ENCODE data around the gene GVQW3. TPM values are rescaled to one million over a fixed set of nuclear protein-coding genes. Genes with fewer than 3 reads are reported as not detected.
"Not testable (repeated sequence)": the region's sequence is repeated elsewhere in the genome, so short reads cannot be mapped to it uniquely, and the experiment has no call there.

The GVQW3 gene
- total and polyA plus RNA-seq, 2 of the 8 experiments (the other 6 are each of a cell fraction or from before 2014, with no cell fraction given): 5.5 to 8.1 TPM

DNA sequence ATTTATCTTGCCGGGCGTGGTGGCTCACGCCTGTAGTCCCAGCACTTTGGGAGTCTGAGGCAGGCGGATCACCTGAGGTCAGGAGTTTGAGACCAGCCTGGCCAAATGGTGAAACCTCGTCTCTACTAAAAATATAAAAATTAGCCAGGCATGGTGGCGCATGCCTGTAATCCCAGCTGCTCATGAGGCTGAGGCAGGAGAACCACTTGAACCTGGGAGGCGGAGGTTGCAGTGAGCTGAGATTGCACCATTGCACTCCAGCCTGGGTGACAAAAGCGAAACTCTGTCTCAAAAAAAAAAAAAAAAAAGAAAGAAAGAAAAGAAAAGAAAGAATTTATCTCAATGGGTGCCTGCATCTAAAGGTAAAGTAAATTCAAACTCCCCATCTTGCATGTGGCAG is 20.4 kb downstream of the GVQW3 start:
- not testable (repeated sequence) for H3K27me3 ChIP-seq (replicated peaks in 1 of 4; ENCODE audit: control insufficient read depth in 3 of 4, extremely low read depth in 1 of 4, insufficient read depth in 3 of 4, low read length in 3 of 4); H3K56ac ChIP-seq (replicated peaks; ENCODE audit: insufficient read length, low read depth, low read length); H4K8ac ChIP-seq (ENCODE audit: extremely low read depth, insufficient read depth, low read length); H2BK5ac ChIP-seq (ENCODE audit: low read depth, low read length); H3K27ac ChIP-seq (ENCODE audit: low read depth, low read length); H3K14ac ChIP-seq (ENCODE audit: insufficient read length); H3K4me1 ChIP-seq (replicated peaks in 1 of 4; ENCODE audit: control insufficient read depth in 3 of 4, insufficient read depth in 4 of 4, low read length in 3 of 4); H3K23me2 ChIP-seq (ENCODE audit: low read depth, low read length); H3K4me3 ChIP-seq (ENCODE audit: extremely low read depth in 1 of 4, insufficient read depth in 2 of 4, low read depth in 3 of 4, low read length in 4 of 4); H2BK12ac ChIP-seq (ENCODE audit: low read depth, low read length); H2BK120ac ChIP-seq (replicated peaks; ENCODE audit: low read depth, low read length); FAIRE-seq; H4K91ac ChIP-seq (replicated peaks; ENCODE audit: insufficient read length, low read length); H4K5ac ChIP-seq (ENCODE audit: insufficient read length, low read depth, low read length); H3K18ac ChIP-seq (ENCODE audit: extremely low read depth, low read length); H2AFZ ChIP-seq (ENCODE audit: low read length); H2BK20ac ChIP-seq (ENCODE audit: low read length); H3K23ac ChIP-seq (ENCODE audit: insufficient read length); H3K4me2 ChIP-seq (ENCODE audit: insufficient read depth in 1 of 2, low read depth in 2 of 2, low read length in 2 of 2); H2AK5ac ChIP-seq (ENCODE audit: low read depth, low read length); H4K20me1 ChIP-seq (replicated peaks in 1 of 2; ENCODE audit: control insufficient read depth in 1 of 2, insufficient read depth in 2 of 2, low read length in 2 of 2); H3K79me1 ChIP-seq (ENCODE audit: low read depth, low read length); H3K9ac ChIP-seq (replicated peaks in 1 of 4; ENCODE audit: extremely low read depth in 1 of 4, low read depth in 3 of 4, low read length in 3 of 4); H3K79me2 ChIP-seq (ENCODE audit: control insufficient read depth in 1 of 2, insufficient read depth in 2 of 2, low read length in 2 of 2); H3K4ac ChIP-seq (replicated peaks; ENCODE audit: insufficient read length, low read depth, low read length); H2BK15ac ChIP-seq (ENCODE audit: low read length); H3K9me3 ChIP-seq (ENCODE audit: insufficient read depth in 2 of 2, low read depth in 1 of 2, low read length in 1 of 2); H3K36me3 ChIP-seq (ENCODE audit: control insufficient read depth in 2 of 4, insufficient read depth in 4 of 4, low read length in 3 of 4)
- DNase-seq (ENCODE audit: low read depth in 1 of 2, low spot score in 2 of 2): peak in 1 of 2 experiments; percentile 16
- ChIA-PET POLR2A (ENCODE audit: partially characterized antibody) (interaction anchor here (1.6 kb wide), 1 partner anchor 10 kb away, joined by 3 read pairs; no protein-coding TSS in a partner anchor), CTCF (ENCODE audit: partially characterized antibody) (interaction anchor here (1.1 to 1.4 kb wide), 3 partner anchors 16 to 108 kb away, joined by 3 to 7 read pairs (median 5); no protein-coding TSS in a partner anchor)
- 94% methylated on average over 6 of the region's 8 CpGs; no CpG with 5 or more reads in 1 of the 2 experiments for WGBS, 2 experiments (ENCODE audit: extremely low coverage in 1 of 2, insufficient coverage in 1 of 2, insufficient read length in 1 of 2, insufficient replicate concordance in 2 of 2, low coverage in 1 of 2, low lambda C conversion rate in 2 of 2, missing lambda C conversion rate in 1 of 2)

Data from H1 (cell line).